ENCODE data around the gene ZNF407. TPM values are rescaled to one million over a fixed set of nuclear protein-coding genes. Genes with fewer than 3 reads are reported as not detected.
A peak's percentile ranks its signal among the peaks of the same experiment; 100 is the strongest.

ZNF407 gene
- total RNA-seq, 1 donor from 2014 or later, result 16.1 TPM

DNA sequence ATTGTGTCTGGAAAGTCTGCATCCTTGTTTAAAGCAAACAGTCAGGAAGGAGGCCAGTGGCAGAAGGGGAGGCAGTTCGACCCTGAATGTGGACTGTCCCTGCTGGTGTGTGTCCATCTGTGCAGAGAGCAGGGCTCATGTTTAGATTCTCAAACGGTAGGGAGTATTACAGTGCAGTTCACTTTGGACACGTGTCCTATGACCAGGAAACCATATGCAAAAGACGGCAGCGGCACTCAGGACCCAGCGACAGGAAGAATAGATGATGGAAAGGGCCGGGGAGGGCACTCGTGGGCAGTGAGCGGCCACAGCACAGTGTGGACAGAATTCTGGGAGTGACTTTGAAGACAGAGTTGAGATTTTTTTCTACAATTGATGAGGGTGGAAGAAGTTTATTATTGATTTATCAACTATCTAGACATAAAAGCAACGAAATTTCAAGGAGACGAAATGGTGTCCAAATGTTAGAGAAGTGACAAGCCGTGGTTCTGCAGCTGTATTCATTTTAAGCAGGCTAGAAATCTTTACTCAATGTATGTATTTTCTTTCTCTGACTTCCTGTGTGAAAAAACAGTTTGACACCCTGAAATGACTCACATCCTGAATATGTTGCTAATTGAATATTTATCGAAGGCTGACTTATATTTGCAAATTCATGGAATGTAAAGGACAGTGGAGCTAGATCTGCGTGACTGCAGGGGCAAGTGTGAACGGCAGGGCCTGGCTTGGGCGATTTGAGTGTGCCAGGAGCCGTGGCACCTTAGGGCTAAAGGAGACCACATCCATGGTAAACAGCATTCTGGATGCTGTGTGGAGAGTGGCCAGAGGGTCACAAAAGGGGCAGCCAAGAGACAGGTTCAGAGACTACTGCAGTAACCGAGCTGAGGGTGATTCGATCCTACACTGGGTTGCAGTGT is 397.1 kb downstream of the ZNF407 start:
- intact Hi-C loops (cut with DNase I), result no loop called here
- ATAC-seq, result peak; percentile 48 to 67

DNA sequence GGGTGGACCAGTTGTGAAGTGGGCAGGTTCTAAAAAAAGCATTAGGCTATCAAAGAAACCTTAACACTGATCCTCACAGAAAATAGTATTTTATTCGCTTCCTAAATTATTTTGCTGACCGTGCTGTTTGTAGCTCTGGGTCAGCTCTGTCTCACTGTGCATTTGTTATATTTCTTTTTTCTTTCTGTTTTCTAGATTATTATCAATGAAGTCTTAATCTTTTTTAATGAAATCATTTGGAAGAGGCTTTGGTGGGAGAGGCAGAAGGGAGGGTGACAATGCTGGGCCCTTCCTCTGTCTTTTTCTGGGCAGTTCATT is 397.7 kb downstream of the ZNF407 start:
- DNase-seq, result no peak
- no peaks in the 10 kb centered on the region for H3K27me3 ChIP-seq (ENCODE audit: low read depth)
- ATAC-seq, result no peak
- intact Hi-C loops (cut with DNase I), result no loop called here
- no peaks in the 10 kb centered on the region for H3K9me3 ChIP-seq
- H3K36me3 ChIP-seq, result no peaks in the 10 kb centered on the region
- no peak overlapping the region for H3K4me3 ChIP-seq
- H3K27ac ChIP-seq, result peak overlapping the region; percentile 39
- TF ChIP-seq, protein P1, sequence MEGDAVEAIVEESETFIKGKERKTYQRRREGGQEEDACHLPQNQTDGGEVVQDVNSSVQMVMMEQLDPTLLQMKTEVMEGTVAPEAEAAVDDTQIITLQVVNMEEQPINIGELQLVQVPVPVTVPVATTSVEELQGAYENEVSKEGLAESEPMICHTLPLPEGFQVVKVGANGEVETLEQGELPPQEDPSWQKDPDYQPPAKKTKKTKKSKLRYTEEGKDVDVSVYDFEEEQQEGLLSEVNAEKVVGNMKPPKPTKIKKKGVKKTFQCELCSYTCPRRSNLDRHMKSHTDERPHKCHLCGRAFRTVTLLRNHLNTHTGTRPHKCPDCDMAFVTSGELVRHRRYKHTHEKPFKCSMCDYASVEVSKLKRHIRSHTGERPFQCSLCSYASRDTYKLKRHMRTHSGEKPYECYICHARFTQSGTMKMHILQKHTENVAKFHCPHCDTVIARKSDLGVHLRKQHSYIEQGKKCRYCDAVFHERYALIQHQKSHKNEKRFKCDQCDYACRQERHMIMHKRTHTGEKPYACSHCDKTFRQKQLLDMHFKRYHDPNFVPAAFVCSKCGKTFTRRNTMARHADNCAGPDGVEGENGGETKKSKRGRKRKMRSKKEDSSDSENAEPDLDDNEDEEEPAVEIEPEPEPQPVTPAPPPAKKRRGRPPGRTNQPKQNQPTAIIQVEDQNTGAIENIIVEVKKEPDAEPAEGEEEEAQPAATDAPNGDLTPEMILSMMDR (IDR thresholded peaks at IDR 0.05), result no peak
- peaks cover 10% of the 10 kb centered on the region for H3K4me1 ChIP-seq

More for the DNA sequence above, 397.1 kb downstream of the ZNF407 start:
- TF ChIP-seq, protein P1 (IDR thresholded peaks at IDR 0.05), result no peak
- Histone ChIP-seq H3K27me3 (ENCODE audit: low read depth) (no peaks in the 10 kb centered on the region), H3K27ac (peak overlapping the region; percentile 39), H3K4me3 (no peak overlapping the region), H3K36me3 (no peaks in the 10 kb centered on the region), H3K4me1 (peaks cover 10% of the 10 kb centered on the region), H3K9me3 (no peaks in the 10 kb centered on the region)
- no peak for DNase-seq

DNA sequence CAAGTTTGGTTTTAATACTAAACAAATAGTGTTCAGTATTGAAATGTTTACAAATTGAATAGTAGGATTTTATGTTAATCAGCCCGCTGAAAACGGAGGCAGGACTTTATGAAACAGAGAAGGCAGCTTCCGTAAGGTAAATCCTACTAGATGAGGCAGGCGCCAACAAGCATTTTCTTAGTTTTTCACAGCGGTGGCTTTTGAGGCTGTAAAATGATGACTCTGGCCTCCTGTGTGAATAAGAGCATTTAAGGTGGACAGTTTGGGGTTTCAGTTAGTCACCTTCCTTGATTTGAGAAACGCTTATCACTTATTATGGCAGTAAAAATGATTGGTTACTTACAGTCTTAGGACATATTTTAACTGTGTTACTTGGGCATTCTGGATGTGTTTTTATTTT is 398.4 kb downstream of the ZNF407 start:
- no peak overlapping the region for H3K27ac ChIP-seq
- TF ChIP-seq, protein P1 (IDR thresholded peaks at IDR 0.05), result no peak
- no peaks in the 10 kb centered on the region for H3K27me3 ChIP-seq (ENCODE audit: low read depth)
- intact Hi-C loops (cut with DNase I), result no loop called here
- ATAC-seq (no peak), DNase-seq (no peak)
- no peaks in the 10 kb centered on the region for H3K36me3 ChIP-seq
- no peak overlapping the region for H3K4me3 ChIP-seq
- H3K9me3 ChIP-seq, result no peaks in the 10 kb centered on the region
- peaks cover 10% of the 10 kb centered on the region for H3K4me1 ChIP-seq

DNA sequence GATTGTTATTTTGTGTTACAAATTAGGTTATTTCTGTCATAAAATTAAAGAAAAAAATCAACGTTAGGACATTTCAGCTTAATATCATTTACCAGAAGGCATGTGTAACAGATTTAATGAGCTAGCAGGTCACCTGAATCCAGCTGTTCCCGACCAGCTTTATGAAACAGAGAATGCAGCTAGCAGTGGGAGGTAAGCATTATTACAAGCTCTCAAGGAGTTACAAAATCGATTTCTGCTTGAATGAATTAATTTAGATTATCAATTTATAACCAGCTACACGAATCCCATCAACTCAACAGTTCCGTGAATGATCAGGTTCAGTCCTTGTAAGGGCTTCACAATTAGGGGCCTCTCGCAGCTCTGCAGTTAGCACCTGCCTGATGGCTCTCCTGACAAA is 399.3 kb downstream of the ZNF407 start:
- DNase-seq (no peak), ATAC-seq (no peak)
- Histone ChIP-seq H3K27ac (no peak overlapping the region), H3K4me1 (peaks cover 10% of the 10 kb centered on the region), H3K4me3 (no peak overlapping the region), H3K9me3 (no peaks in the 10 kb centered on the region), H3K27me3 (ENCODE audit: low read depth) (no peaks in the 10 kb centered on the region), H3K36me3 (no peaks in the 10 kb centered on the region)
- intact Hi-C loops (cut with DNase I), result no loop called here
- TF ChIP-seq, protein P1 (IDR thresholded peaks at IDR 0.05), result no peak

DNA sequence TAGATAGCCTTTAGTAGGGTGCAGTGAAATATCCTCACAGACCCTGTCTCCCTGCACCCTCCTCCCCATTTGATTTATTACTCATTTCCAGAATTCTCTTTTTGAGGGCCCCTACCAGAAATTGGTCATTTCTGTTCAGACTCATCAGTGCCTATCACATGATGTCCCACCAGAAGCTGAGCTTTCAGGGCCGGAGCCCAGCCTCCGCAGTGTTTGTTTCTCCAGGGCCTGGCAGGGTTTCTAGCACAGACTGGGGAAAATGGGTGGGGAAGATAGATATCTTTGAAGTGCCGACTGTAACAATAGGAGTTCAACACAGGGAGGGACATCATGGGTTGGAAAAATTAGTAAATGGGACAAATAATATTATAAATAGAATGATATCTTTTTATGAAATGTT is 403.2 kb downstream of the ZNF407 start:
- no peak for ATAC-seq
- DNase-seq, result no peak
- intact Hi-C loops (cut with DNase I), result no loop called here
- Histone ChIP-seq H3K36me3 (no peaks in the 10 kb centered on the region), H3K4me3 (no peak overlapping the region), H3K4me1 (peaks cover 10% of the 10 kb centered on the region), H3K9me3 (no peaks in the 10 kb centered on the region), H3K27ac (no peak overlapping the region), H3K27me3 (ENCODE audit: low read depth) (no peaks in the 10 kb centered on the region)
- TF ChIP-seq, protein P1 (IDR thresholded peaks at IDR 0.05), result no peak
